Measurements from ENCODE around the gene CLEC18A.

GRCh38 chr16:69929480-69929879, 21.7 kb upstream of the CLEC18A start:
- no peak for TF ChIP-seq CTCF (IDR thresholded peaks at IDR 0.05; ENCODE audit: insufficient read depth, low read depth, low read length)
- TF ChIP-seq EZH2 (IDR thresholded peaks at IDR 0.05; ENCODE audit: insufficient read depth, low read length) = no peak
